ENCODE measurements around the gene ATP10A. TPM values are rescaled to one million over a fixed set of nuclear protein-coding genes. Genes with fewer than 3 reads are reported as not detected.

ATP10A gene
- total RNA-seq, 1 experiment from 2014 or later: 3.9 TPM

DNA sequence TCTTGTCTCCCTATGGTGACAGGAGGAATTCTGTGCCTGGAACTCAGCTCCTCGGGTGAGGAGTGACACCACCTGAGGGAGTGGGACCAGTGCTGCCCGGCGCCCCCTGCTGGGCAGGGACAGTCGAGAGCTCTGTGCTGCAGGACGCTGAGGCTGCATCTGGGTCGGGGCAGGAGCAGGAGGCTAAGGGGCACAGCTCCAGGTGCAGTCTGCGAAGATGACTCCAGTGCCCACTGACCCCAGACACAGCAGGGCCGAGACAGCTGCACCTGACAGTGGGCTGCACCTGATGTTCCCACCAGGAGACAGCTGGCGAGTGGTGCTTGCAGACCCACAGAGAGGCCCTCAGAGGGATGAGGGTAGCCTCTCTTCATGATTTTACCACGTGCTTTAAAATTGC is 152.9 kb downstream of the ATP10A start:
- no peaks in the 10 kb centered on the region for H3K23me2 ChIP-seq (ENCODE audit: insufficient read length, low read depth, low read length, poor library complexity, severe bottlenecking)
- H3K27me3 Mint-ChIP-seq (ENCODE audit: low read depth): peaks cover 2% of the 10 kb centered on the region; the same call in 1 of the 2 replicates
- no peak overlapping the region for H2BK12ac ChIP-seq (ENCODE audit: insufficient read length, low read depth, low read length)
- no peaks in the 10 kb centered on the region for H3K4me1 ChIP-seq (ENCODE audit: insufficient read depth, low read length)
- no peaks in the 10 kb centered on the region for H3K79me1 ChIP-seq (ENCODE audit: insufficient read depth, low read depth, low read length, poor library complexity, severe bottlenecking)
- no peaks in the 10 kb centered on the region for H3K79me2 ChIP-seq (ENCODE audit: insufficient read depth, low read length)
- H3T11ph ChIP-seq (ENCODE audit: low read length): no peak overlapping the region
- no peaks in the 10 kb centered on the region for H3K9me3 ChIP-seq (ENCODE audit: control insufficient read depth, low read depth, low read length)
- H3K4ac ChIP-seq (ENCODE audit: low read depth, low read length): no peak overlapping the region
- H2AFZ ChIP-seq (ENCODE audit: low read length): no peak overlapping the region
- H4K8ac ChIP-seq (replicated peaks; ENCODE audit: insufficient read length, low read depth, low read length): no peak overlapping the region
- H3K4me1 Mint-ChIP-seq: peaks cover 0 to 6% of the 10 kb centered on the region in 2 experiments; a peak in 2 of 4 replicates
- no peak overlapping the region; a peak in 1 of 7 replicates for H3K27ac Mint-ChIP-seq
- no peak overlapping the region for H3K4me2 ChIP-seq (ENCODE audit: insufficient read depth, insufficient read length, low read length)
- H4K20me1 ChIP-seq (ENCODE audit: control insufficient read depth, insufficient read depth, insufficient read length): no peaks in the 10 kb centered on the region
- no peak overlapping the region for H2BK20ac ChIP-seq (ENCODE audit: low read depth, low read length, poor library complexity, severe bottlenecking)
- peak; percentile 83 for TF ChIP-seq CTCF (conservative IDR thresholded peaks at IDR 0.05)
- H4K91ac ChIP-seq (ENCODE audit: insufficient read length, low read depth, low read length): no peak overlapping the region
- H3K9ac ChIP-seq (ENCODE audit: extremely low read depth, insufficient read length, low read length): no peak overlapping the region
- DNase-seq: peak; percentile 83
- no peak overlapping the region for H3K27ac ChIP-seq (ENCODE audit: insufficient read length, low read depth, low read length)
- H3K9me3 Mint-ChIP-seq: no peaks in the 10 kb centered on the region
- no peak overlapping the region for H2BK120ac ChIP-seq (ENCODE audit: low read depth, low read length, poor library complexity, severe bottlenecking)
- H3K23ac ChIP-seq (ENCODE audit: insufficient read length, low read depth, low read length): no peak overlapping the region
- no CpG with 5 or more reads among the region's 10 CpGs for WGBS (ENCODE audit: extremely low coverage, insufficient read length, low lambda C conversion rate)
- H3K27me3 ChIP-seq (ENCODE audit: insufficient read depth, low read length): no peaks in the 10 kb centered on the region
- no peak overlapping the region for H2AK5ac ChIP-seq (ENCODE audit: insufficient read length, low read length)
- H3K14ac ChIP-seq (ENCODE audit: insufficient read depth, low read length): no peak overlapping the region
- H3K36me3 Mint-ChIP-seq (ENCODE audit: insufficient read depth in 1 of 3, low read depth in 3 of 3): peaks cover 0 to 1% (median 0%) of the 10 kb centered on the region in 3 experiments; a peak in 1 of 7 replicates
- H3K56ac ChIP-seq (ENCODE audit: insufficient read length, low read depth, low read length): no peak overlapping the region
- H3K4me3 Mint-ChIP-seq: no peak overlapping the region
- no peak overlapping the region for H2BK5ac ChIP-seq (ENCODE audit: insufficient read length, low read length)
- H3K18ac ChIP-seq (ENCODE audit: insufficient read length, low read depth, low read length): no peak overlapping the region
- H4K5ac ChIP-seq (ENCODE audit: insufficient read length, low read depth, low read length): no peak overlapping the region
- H2BK15ac ChIP-seq (ENCODE audit: low read depth, low read length): no peak overlapping the region
